H54 (cell line): ENCODE measurements around the gene ATP8A1.

Experiments
- DNase-seq: peaks from one replicate; pipeline ENCODE4 v3.0.0; 2011; ENCODE audit warnings: low spot score, mixed read lengths; ENCODE audit not compliant: insufficient read length
- FAIRE-seq: peaks from 3 replicates; lab custom pipeline; 2011; peaks lifted over from hg19 to GRCh38; lab: Jason Lieb, UNC
- POLR2A ChIP-seq: IDR thresholded peaks from 2 replicates; pipeline ENCODE4 v1.6.1; 2011; ENCODE audit warnings: low read depth, mild to moderate bottlenecking, low read length

The ATP8A1 gene

DNA sequence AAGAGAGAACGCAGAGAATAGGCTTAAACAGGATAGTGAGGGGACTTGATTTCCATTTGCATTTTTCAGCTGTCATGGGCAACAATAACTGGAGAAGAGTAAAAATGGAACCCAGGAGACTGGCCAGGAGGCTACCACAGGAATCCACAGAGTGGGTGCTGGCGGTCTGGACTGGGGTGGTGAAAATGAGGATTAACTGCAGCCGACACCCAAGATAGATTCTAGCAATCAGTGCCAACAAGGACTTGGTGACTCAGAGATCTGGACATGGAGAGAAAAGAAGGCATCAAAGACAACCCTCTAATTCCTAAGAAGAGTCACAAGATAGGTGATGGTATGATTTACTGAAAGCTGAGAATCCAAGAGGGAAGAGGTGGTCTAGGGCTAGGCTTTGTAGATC, 102.8 kb downstream of the ATP8A1 start:
- FAIRE-seq (no peak), DNase-seq (no peak)
- TF ChIP-seq POLR2A, result no peak

DNA sequence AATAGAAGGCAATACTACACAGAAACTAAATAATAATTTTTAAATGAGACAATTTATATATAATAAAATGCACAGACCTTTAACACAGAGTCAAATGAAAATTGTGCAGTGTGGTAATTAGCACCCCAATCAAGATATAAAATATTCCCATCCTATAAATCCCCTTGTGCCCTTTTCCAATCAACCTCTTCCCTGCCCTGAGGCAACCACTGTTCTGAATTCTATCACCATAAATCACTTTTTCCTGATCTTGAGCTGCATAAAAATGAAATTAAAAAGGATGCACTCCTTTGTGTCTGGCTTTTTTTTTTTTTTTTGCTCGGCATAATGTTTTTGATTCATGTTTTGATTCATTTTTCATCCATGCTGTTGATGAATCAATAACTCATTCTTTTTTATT, 107.0 kb downstream of the ATP8A1 start:
- no peak for TF ChIP-seq POLR2A
- DNase-seq (no peak), FAIRE-seq (no peak)

DNA sequence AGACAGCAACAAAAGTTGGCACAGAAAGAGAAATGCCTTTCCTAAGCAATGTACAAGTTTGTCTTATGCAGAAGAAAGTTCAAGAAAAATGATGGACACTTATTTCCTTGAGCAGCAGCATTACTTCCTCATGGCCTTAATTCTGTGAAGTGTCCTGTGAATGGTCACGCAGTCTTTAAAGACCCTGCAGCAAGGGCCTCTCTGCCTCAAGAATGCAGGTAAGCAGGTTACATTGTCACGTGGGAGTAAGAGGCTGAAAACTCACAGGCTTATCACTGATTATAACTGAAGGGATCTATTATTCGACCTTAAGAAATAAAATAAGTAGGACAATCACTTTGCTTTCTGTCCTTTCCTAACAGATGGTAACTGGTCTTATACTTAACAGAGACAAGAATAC, 109.1 kb downstream of the ATP8A1 start:
- no peak for DNase-seq
- TF ChIP-seq POLR2A, result no peak
- no peak for FAIRE-seq

DNA sequence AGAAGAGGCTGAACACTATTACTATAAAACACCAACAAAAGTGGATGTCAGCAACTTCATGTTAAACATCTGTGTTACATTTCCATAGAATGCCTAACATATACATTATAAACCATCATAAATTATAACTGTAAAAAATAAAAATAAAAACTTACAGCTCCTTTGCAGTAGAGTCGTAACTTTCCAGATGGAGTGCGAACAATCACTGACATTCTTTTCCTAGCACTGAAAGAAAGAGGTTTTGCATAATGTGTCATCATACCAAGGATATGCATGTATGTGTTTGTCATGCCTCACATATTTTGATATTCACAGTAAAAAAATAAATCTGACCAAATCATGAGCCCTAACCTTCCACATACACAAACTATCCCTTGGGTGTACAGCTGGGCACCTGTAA, 113.1 kb downstream of the ATP8A1 start:
- no peak for FAIRE-seq
- DNase-seq, result no peak
- TF ChIP-seq POLR2A, result no peak

GRCh38 chr4:42543126-42543525, 113.8 kb downstream of the ATP8A1 start:
- no peak for FAIRE-seq
- DNase-seq, result no peak
- TF ChIP-seq POLR2A, result no peak

DNA sequence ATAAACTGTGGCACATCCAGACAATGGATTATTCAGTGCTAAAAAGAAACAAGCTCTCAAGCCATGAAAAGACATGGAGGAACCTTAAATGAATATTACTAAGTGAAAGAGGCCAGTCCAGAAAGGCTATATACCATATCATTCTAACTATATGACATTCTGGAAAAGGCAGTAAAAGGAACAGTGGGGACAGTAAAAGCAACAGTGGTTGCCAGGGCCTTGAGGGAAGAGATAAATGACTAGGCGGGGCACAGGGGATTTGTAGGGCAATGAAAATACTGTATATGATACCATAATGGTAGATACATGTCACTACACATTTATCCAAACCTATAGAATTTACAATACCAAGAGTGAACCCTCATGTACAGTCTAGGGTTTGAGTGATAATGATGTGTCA, 115.3 kb downstream of the ATP8A1 start:
- no peak for TF ChIP-seq POLR2A
- FAIRE-seq, result no peak
- no peak for DNase-seq

- no peak for FAIRE-seq
- no peak for DNase-seq
- no peak for TF ChIP-seq POLR2A
Observed at GRCh38 chr4:42533042-42533441, 123.9 kb downstream of the ATP8A1 start.

DNA sequence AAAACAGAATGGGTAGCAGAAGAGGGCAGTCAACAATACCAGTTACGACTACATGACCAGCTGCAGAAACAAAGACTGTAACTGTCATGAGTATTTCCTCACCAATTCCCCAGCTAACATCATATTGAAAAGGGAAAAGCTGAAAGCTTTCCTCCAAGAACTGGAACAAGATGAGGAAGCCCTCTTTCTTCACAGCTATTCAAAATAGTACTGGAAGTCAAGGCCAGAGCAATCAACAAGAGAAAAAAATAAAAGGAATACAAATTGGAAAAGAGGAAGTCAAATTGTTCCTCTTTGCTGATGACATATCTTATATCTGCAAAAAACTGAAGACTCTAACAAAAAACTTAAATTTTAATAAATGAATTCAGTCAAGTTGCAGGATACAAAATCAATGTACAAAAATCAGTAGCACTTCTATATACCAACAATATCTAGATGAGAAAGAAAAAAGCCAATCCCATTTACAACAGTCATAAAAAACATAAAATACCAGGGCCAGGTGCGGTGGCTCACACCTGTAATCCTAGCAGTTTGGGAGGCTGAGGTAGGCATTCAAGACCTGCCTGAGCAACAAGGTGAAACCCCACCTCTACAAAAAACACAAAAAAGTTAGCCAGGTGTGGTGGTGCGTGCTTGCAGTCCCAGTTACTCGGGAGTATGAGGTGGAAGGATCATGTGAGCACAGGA, 125.4 kb downstream of the ATP8A1 start:
- DNase-seq (no peak), FAIRE-seq (no peak)
- no peak for TF ChIP-seq POLR2A

DNA sequence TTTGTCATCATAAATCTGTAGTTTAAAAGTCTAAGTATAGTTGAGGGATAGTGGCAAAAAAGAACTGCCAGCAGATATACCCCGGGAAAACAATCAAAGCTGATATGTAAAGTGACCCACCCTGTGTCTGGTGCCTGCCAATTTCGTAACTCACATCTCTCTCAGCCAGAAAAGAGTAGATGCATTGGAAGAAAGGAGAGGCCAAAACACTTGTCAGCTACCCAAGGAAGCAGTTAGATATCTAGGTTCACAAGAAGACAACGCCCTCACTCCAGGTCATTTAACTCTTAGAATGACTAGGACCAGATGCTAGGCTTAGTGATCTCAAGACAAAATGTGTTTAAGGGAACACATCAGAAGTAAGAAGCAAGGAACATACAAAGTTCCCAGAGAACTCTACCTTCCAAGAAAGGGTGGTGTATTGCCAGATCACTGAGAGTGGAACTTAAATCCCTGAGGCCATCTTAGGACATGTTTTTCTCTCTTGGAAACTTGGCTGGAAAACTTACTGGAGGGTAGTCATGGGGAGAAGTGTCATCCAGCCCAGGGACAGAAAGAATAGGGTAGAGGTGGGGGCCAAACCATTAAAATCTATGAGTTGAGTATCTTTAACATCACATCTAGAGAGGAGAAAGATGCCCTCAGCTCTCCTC, 133.7 kb downstream of the ATP8A1 start:
- FAIRE-seq, result no peak
- TF ChIP-seq POLR2A, result no peak
- DNase-seq, result no peak

DNA sequence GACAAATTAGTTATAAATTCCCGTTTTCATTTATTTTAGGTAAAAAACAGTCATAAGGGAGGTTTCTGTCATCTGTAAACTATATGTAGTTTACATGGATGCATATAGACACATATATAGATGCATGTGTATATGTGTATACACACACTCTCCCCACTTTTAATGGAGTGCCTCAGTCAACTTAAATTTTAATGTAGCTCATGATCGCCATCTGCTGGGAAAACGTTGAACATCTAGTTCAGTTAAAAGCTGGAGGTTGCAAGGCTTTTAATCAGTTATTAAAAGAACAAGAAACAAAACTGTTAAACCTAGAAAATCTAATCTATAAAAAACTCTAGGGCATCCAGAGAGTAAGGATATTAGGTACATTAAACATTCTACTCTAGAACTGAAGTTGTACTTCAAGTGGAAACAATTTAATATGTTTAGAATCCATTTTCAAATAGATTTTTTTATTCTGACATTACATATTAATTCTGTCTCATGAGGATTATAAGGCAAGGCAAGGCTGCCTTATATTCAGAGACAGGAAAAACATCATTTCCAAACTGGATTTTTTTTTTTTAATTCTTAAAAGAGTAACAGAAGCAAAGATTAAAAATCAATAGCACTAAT, 137.0 kb downstream of the ATP8A1 start:
- no peak for TF ChIP-seq POLR2A
- DNase-seq (no peak), FAIRE-seq (no peak)

- TF ChIP-seq POLR2A, result no peak
- no peak for DNase-seq
- FAIRE-seq, result no peak
Observed at GRCh38 chr4:42515156-42515884, 141.6 kb downstream of the ATP8A1 start.

DNA sequence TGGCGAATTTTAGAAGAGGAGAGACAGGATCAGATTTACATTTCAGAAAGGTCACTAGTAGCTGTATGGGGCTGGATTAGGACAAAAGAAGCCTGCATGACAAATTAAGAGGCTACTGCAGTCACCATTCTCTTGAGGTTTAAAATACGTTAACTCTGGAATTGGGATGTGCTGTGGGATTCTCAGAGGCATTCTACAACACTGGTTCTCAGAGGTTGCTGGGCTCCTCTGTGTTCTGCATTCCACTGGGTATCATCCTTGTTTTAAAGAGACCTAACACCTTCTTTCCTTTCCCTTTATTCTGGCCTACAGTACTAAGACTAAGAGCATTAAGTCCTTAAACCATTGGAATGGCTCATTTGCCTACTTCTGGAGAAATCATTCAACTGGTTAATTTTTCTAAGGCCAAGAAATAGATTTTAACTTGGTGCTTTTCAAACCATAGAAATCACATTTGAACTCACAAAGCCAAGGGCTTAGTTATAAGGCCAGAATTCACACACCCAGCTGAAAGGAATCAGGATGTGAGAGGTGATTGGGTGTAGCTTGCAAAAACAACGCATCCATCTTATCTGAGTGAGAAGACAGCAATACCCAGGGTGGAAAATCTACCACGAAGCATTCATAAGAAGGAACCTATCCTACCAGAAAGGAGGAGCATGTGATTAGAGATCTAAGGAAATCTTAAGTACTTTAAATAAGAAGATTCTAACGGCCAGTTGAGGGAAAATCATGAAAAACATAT, 143.0 kb downstream of the ATP8A1 start:
- no peak for TF ChIP-seq POLR2A
- DNase-seq, result no peak

DNA sequence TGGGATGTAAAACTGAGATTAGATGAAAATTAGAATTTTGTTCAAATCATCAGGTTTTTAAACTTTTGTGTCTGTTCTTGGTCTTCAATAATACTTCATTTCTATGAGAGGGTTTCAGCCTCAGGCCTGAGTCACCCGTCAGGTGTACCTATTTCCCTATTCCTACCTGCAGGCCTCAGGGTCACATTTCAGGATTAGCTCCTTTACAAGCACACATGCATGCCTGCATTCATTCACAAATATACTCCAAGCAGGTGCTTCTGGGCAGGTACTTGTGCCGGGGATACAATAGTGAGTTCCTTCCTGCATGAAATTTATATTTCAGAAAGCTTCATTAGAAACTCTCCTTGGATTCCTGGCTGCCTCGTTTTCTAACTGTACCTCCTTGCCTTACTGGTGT, 144.7 kb downstream of the ATP8A1 start:
- DNase-seq, result no peak
- no peak for TF ChIP-seq POLR2A
- no peak for FAIRE-seq

More for the DNA sequence above, 143.0 kb downstream of the ATP8A1 start:
- no peak for FAIRE-seq
